ENCODE data around the gene FOXP2.

The FOXP2 gene

DNA sequence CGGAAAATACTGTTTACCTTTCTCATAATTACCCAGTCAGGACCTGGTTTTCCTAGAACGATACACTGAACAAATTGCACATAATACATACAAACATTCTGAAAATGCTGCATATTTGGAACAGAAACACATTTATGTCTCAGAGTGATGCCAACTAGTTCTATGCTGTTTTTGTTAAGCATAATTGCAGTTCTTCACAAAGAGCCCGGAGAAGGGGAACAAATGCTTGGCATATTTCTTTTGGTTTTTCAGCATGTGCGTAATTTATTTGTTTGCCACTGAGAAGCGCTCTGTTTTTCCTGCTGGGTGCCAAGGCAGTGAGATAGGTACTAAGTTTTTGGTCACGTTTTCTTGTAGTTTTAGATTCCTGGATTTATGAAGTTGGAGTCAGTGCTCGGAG lies 326.3 kb downstream of the FOXP2 start:
- no peak for DNase-seq

DNA sequence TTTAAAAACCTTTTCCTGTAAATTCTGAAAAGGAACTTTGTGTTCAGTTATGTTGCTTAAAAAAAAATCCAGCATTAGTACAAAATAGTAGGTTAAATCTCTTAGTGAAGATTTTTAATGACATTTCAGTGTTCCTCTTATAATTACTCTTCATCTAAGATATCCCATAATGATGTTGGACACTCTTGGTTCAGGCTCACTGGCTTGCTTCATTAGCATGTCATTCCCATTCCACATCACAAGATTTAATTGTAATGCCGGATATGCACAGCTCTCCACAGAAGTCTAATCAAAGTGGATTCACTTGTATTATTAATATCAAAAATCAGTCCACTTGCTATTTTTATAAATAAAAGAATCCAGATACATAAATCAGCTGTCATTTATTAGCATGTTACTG lies 327.3 kb downstream of the FOXP2 start:
- DNase-seq, result no peak
